SK-N-SH (cell line): ENCODE data around the gene ZNF346. TPM values are rescaled to one million over a fixed set of nuclear protein-coding genes. Genes with fewer than 3 reads are reported as not detected.

ENCODE experiments used
- CTCF ChIA-PET: fragments of 300-600, 350-600 bp; formaldehyde crosslinking; extraction: SDS; loops from one replicate; lab custom pipeline; 2021; lab: Yijun Ruan, JAX
- POLR2A ChIA-PET: fragments of 350-600 bp; sonication (Branson Sonifier 250); formaldehyde crosslinking; extraction: SDS; loops from one replicate; lab custom pipeline; 2020; ENCODE audit warnings: antibody characterized with exemption, inconsistent platforms; lab: Yijun Ruan, JAX
- DNase-seq: peaks from one replicate; pipeline ENCODE4 v3.0.0; 2012
- H2AFZ ChIP-seq: fragments of 200-600 bp; sonication (generic); 2 replicates; pipeline ENCODE4 v1.8.1; 2016; ENCODE audit warnings: antibody characterized with exemption, mild to moderate bottlenecking, low read depth
- H3F3A ChIP-seq: fragments of 200-600 bp; sonication (generic); replicated peaks from 2 replicates; pipeline ENCODE3; 2016; ENCODE audit warnings: antibody characterized with exemption, mild to moderate bottlenecking; ENCODE audit not compliant: insufficient read depth
- H3K27ac ChIP-seq, 2 experiments: fragments of 200-500 bp in 1 of 2; fragments of 200-600 bp in 1 of 2; sonication (Bioruptor generic) in 1 of 2; sonication (generic), shearing (Covaris generic) in 1 of 2; 2 replicates each; pipeline versions ENCODE4 v1.5.1 to v1.6.1; 2014 to 2016; ENCODE audit warnings: low read depth in 2 of 2, inconsistent platforms in 1 of 2, low read length in 1 of 2, mild to moderate bottlenecking in 1 of 2, mixed read lengths in 1 of 2
- H3K27me3 ChIP-seq: fragments of 200-600 bp; sonication (generic), shearing (Covaris generic); 2 replicates; pipeline ENCODE4 v1.6.1; 2016; ENCODE audit warnings: mixed run types; ENCODE audit not compliant: insufficient read depth
- H3K36me3 ChIP-seq, 2 experiments: fragments of 200-500 bp in 1 of 2; fragments of 200-600 bp in 1 of 2; sonication (Bioruptor generic) in 1 of 2; sonication (generic) in 1 of 2; replicated peaks in 1 of 2; 2 replicates each; pipeline versions ENCODE3 to v1.5.1; 2014 to 2016; ENCODE audit warnings: low read length in 1 of 2, mild to moderate bottlenecking in 1 of 2; ENCODE audit not compliant: insufficient read depth in 2 of 2, control insufficient read depth in 1 of 2
- H3K4me1 ChIP-seq, 2 experiments: fragments of 200-500 bp in 1 of 2; fragments of 200-600 bp in 1 of 2; sonication (Bioruptor generic) in 1 of 2; sonication (generic), shearing (Covaris generic) in 1 of 2; 2 replicates each; pipeline versions ENCODE4 v1.5.1 to v1.6.1; 2014 to 2016; ENCODE audit warnings: low read depth in 1 of 2, low read length in 1 of 2, mixed run types in 1 of 2; ENCODE audit not compliant: insufficient read depth in 2 of 2, control insufficient read depth in 1 of 2
- H3K4me2 ChIP-seq: fragments of 200-600 bp; sonication (generic), shearing (Covaris generic); 2 replicates; pipeline ENCODE4 v1.6.1; 2017; ENCODE audit warnings: mixed run types
- H3K4me3 ChIP-seq, 2 experiments: fragments of 200-500 bp in 1 of 2; fragments of 200-600 bp in 1 of 2; sonication (Bioruptor generic) in 1 of 2; sonication (generic), shearing (Covaris generic) in 1 of 2; 2 replicates each; pipeline versions ENCODE4 v1.5.1 to v1.8.1; 2014 to 2016; ENCODE audit warnings: low read depth in 2 of 2, inconsistent platforms in 1 of 2, low read length in 1 of 2, mild to moderate bottlenecking in 1 of 2, mixed read lengths in 1 of 2, moderate library complexity in 1 of 2
- H3K79me2 ChIP-seq: fragments of 200-600 bp; sonication (generic); 2 replicates; pipeline ENCODE4 v1.8.1; 2017; ENCODE audit warnings: mild to moderate bottlenecking; ENCODE audit not compliant: insufficient read depth
- H3K9ac ChIP-seq: fragments of 200-600 bp; sonication (generic); 2 replicates; pipeline ENCODE4 v1.6.1; 2017; ENCODE audit warnings: mixed run types
- H3K9me2 ChIP-seq: fragments of 200-600 bp; sonication (generic); 2 replicates; pipeline ENCODE4 v1.6.1; 2017; ENCODE audit warnings: mixed run types
- H3K9me3 ChIP-seq: fragments of 200-600 bp; sonication (generic); 2 replicates; pipeline ENCODE4 v1.6.1; 2017; ENCODE audit warnings: mixed run types, mild to moderate bottlenecking, moderate library complexity
- H4K20me1 ChIP-seq: fragments of 200-600 bp; sonication (generic); 2 replicates; pipeline ENCODE4 v1.6.1; 2017; ENCODE audit warnings: mild to moderate bottlenecking, mixed run types; ENCODE audit not compliant: insufficient read depth
- CHD2 ChIP-seq: fragments of 150-350 bp; IDR thresholded peaks from 2 replicates; pipeline ENCODE4 v1.6.1; 2018; ENCODE audit warnings: low read length; ENCODE audit not compliant: partially characterized antibody
- EP300 ChIP-seq, 2 experiments: IDR thresholded peaks; 2 replicates each; pipeline versions ENCODE4 v1.4.0 to v1.6.1; 2012; ENCODE audit warnings: borderline replicate concordance in 1 of 2, low read depth in 1 of 2, low read length in 1 of 2
- EZH2phosphoT487 ChIP-seq: fragments of 200-600 bp; sonication (generic); IDR thresholded peaks from 2 replicates; pipeline ENCODE4 v1.6.1; 2017; ENCODE audit warnings: low read depth, mixed run types, mild to moderate bottlenecking, antibody characterized with exemption, moderate library complexity, borderline replicate concordance
- FOSL2 ChIP-seq: IDR thresholded peaks from 2 replicates; pipeline ENCODE4 v1.4.0; 2012; ENCODE audit warnings: low read depth, mild to moderate bottlenecking, moderate library complexity, borderline replicate concordance
- FOXJ3 ChIP-seq: sonication (generic); formaldehyde crosslinking; IDR thresholded peaks from 2 replicates; pipeline ENCODE4 v1.5.1; 2020; ENCODE audit warnings: mild to moderate bottlenecking, missing genetic modification reagents
- FOXM1 ChIP-seq: IDR thresholded peaks from 2 replicates; pipeline ENCODE4 v1.4.0; 2012; ENCODE audit warnings: low read depth, mild to moderate bottlenecking
- JUND ChIP-seq: IDR thresholded peaks from 2 replicates; pipeline ENCODE4 v1.4.0; 2012
- MEF2A ChIP-seq: IDR thresholded peaks from 2 replicates; pipeline ENCODE4 v1.4.0; 2012; ENCODE audit warnings: low read depth, borderline replicate concordance
- MXI1 ChIP-seq: IDR thresholded peaks from 2 replicates; pipeline ENCODE4 v1.6.1; 2012; ENCODE audit warnings: mild to moderate bottlenecking, low read depth, low read length, improper control_type of control experiment
- NFIC ChIP-seq: IDR thresholded peaks from 2 replicates; pipeline ENCODE4 v1.4.0; 2012; ENCODE audit warnings: borderline replicate concordance
- POLR2AphosphoS5 ChIP-seq: IDR thresholded peaks from 2 replicates; pipeline ENCODE4 v1.6.1; 2012; ENCODE audit warnings: low read depth, low read length
- RCOR1 ChIP-seq: fragments of 150-350 bp; IDR thresholded peaks from 2 replicates; pipeline ENCODE4 v1.6.1; 2017; ENCODE audit warnings: antibody characterized with exemption, low read length
- RFX5 ChIP-seq: IDR thresholded peaks from 2 replicates; pipeline ENCODE4 v1.6.1; 2012; ENCODE audit warnings: mild to moderate bottlenecking, improper control_type of control experiment, low read length
- SIN3A ChIP-seq: IDR thresholded peaks from 2 replicates; pipeline ENCODE4 v1.6.1; 2012; ENCODE audit warnings: low read depth, mild to moderate bottlenecking, low read length, moderate library complexity, borderline replicate concordance
- SMC3 ChIP-seq: IDR thresholded peaks from 2 replicates; pipeline ENCODE4 v1.6.1; 2012; ENCODE audit warnings: low read depth, low read length, improper control_type of control experiment
- TAF1 ChIP-seq: IDR thresholded peaks from 2 replicates; pipeline ENCODE4 v1.6.1; 2012; ENCODE audit warnings: low read depth, mild to moderate bottlenecking, low read length, moderate library complexity, borderline replicate concordance
- TEAD4 ChIP-seq: IDR thresholded peaks from 2 replicates; pipeline ENCODE4 v1.4.0; 2012; ENCODE audit warnings: mild to moderate bottlenecking, borderline replicate concordance; ENCODE audit not compliant: insufficient read depth
- YY1 ChIP-seq: IDR thresholded peaks from 2 replicates; pipeline ENCODE4 v1.4.0; 2012; ENCODE audit warnings: low read depth, mild to moderate bottlenecking
- WGBS: methylation state at CpG from one replicate; pipeline ENCODE4 v1.1.6; 2017; ENCODE audit warnings: low lambda C conversion rate; 5-methylcytosine and 5-hydroxymethylcytosine counted together
- polyA plus RNA-seq, 3 experiments: library from polyadenylated mRNA; depleted of rRNA; stranded (reverse); fragments of >200 nt; gene quantifications; 2 replicates each; pipeline ENCODE4 v1.2.3, GENCODE V29; 2012
- TF ChIP-seq, protein P1 (sequence below): IDR thresholded peaks from 2 replicates; pipeline ENCODE4 v1.4.0; 2012; ENCODE audit warnings: low read depth
- TF ChIP-seq, protein P2 (sequence below): fragments of 150-350 bp; IDR thresholded peaks from 2 replicates; pipeline ENCODE4 v1.6.1; 2016; ENCODE audit warnings: mild to moderate bottlenecking, low read depth, low read length
- TF ChIP-seq, protein P3 (sequence below): IDR thresholded peaks from 2 replicates; pipeline ENCODE4 v1.4.0; 2012; ENCODE audit warnings: low read depth, borderline replicate concordance
- TF ChIP-seq, protein P4 (sequence below): IDR thresholded peaks from 2 replicates; pipeline ENCODE4 v1.4.0; 2012; ENCODE audit warnings: low read depth, borderline replicate concordance
- TF ChIP-seq, protein P5 (sequence below): fragments of 150-350 bp; IDR thresholded peaks from 2 replicates; pipeline ENCODE4 v1.6.1; 2017; ENCODE audit warnings: antibody characterized with exemption, low read length, low read depth, borderline replicate concordance
- TF ChIP-seq, protein P6 (sequence below): IDR thresholded peaks from 2 replicates; pipeline ENCODE4; 2012

ZNF346 gene, protein sequence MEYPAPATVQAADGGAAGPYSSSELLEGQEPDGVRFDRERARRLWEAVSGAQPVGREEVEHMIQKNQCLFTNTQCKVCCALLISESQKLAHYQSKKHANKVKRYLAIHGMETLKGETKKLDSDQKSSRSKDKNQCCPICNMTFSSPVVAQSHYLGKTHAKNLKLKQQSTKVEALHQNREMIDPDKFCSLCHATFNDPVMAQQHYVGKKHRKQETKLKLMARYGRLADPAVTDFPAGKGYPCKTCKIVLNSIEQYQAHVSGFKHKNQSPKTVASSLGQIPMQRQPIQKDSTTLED
- 15.1 and 19.6 TPM in 2 replicates for polyA plus RNA-seq (2012; rRNA removed)
- 10.7 and 13.6 TPM in 2 replicates for polyA plus RNA-seq (2012; cell fraction: cytosol; rRNA removed)
- 18.3 and 24.5 TPM in 2 replicates for polyA plus RNA-seq (2012; cell fraction: nucleus; rRNA removed)

GRCh38 chr5:177022386-177023302, at the start of gene ZNF346:
Gene ZNF346, plus strand, starts transcription at chr5:177022696. Its CDS starts 43 bp downstream, at chr5:177022739.
- H3K9ac ChIP-seq, result peak within 1 kb of the TSS; percentile 94
- H3K27ac ChIP-seq, result peak within 1 kb of the TSS; percentile 61 to 80
- WGBS, result under 1% methylated on average over 31 of the region's 77 CpGs
- ChIA-PET POLR2A (interaction anchor here (0.8 to 1.3 kb wide), 3 partner anchors 16 to 19 kb away, joined by 3 to 4 read pairs (median 3); partner anchors contain the start of gene UIMC1), CTCF (interaction anchor here (0.6 to 2.1 kb wide), 13 partner anchors 11 to 392 kb away, joined by 3 to 11 read pairs (median 4); partner anchors contain the start of genes EIF4E1B, SNCB and UIMC1)
- peaks cover 10% of the 10 kb centered on the region for H3F3A ChIP-seq
- H3K9me3 ChIP-seq, result no peaks in the 10 kb centered on the region
- peak within 1 kb of the TSS; percentile 99 for H3K4me2 ChIP-seq
- H3K27me3 ChIP-seq, result no peaks in the 10 kb centered on the region
- peaks cover 0 to 5% of the 10 kb centered on the region in 2 experiments; a peak in 1 of 4 replicates for H3K4me1 ChIP-seq
- peak; percentile 97 for DNase-seq
- no peaks in the 10 kb centered on the region for H4K20me1 ChIP-seq
- H3K9me2 ChIP-seq, result no peaks in the 10 kb centered on the region
- peaks cover 6 to 8% of the 10 kb centered on the region in 2 experiments for H3K36me3 ChIP-seq
- H3K79me2 ChIP-seq, result peaks cover 53% of the 10 kb centered on the region
- H2AFZ ChIP-seq, result peak within 1 kb of the TSS; percentile 94
- peak within 1 kb of the TSS; percentile 77 to 94 for H3K4me3 ChIP-seq
- TF ChIP-seq, protein P1, sequence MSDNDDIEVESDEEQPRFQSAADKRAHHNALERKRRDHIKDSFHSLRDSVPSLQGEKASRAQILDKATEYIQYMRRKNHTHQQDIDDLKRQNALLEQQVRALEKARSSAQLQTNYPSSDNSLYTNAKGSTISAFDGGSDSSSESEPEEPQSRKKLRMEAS, result peak; percentile 73; the same call in 1 of the 2 replicates
- TF ChIP-seq TEAD4, result no peak
- TF ChIP-seq YY1, result peak; percentile 66
- TF ChIP-seq TAF1, result peak; percentile 68
- no peak for TF ChIP-seq MEF2A
- no peak for TF ChIP-seq EZH2phosphoT487
- no peak for TF ChIP-seq JUND
- TF ChIP-seq POLR2AphosphoS5, result peak; percentile 84
- TF ChIP-seq SIN3A, result peak; percentile 93
- TF ChIP-seq FOXM1, result no peak
- TF ChIP-seq MXI1, result peak; percentile 76
- TF ChIP-seq FOXJ3, result no peak
- no peak for TF ChIP-seq EP300 (IDR thresholded peaks at IDR 0.05; ENCODE audit: borderline replicate concordance in 1 of 2, low read depth in 1 of 2, low read length in 1 of 2)
- TF ChIP-seq, protein P2, sequence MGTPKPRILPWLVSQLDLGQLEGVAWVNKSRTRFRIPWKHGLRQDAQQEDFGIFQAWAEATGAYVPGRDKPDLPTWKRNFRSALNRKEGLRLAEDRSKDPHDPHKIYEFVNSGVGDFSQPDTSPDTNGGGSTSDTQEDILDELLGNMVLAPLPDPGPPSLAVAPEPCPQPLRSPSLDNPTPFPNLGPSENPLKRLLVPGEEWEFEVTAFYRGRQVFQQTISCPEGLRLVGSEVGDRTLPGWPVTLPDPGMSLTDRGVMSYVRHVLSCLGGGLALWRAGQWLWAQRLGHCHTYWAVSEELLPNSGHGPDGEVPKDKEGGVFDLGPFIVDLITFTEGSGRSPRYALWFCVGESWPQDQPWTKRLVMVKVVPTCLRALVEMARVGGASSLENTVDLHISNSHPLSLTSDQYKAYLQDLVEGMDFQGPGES, result no peak
- TF ChIP-seq, protein P3, sequence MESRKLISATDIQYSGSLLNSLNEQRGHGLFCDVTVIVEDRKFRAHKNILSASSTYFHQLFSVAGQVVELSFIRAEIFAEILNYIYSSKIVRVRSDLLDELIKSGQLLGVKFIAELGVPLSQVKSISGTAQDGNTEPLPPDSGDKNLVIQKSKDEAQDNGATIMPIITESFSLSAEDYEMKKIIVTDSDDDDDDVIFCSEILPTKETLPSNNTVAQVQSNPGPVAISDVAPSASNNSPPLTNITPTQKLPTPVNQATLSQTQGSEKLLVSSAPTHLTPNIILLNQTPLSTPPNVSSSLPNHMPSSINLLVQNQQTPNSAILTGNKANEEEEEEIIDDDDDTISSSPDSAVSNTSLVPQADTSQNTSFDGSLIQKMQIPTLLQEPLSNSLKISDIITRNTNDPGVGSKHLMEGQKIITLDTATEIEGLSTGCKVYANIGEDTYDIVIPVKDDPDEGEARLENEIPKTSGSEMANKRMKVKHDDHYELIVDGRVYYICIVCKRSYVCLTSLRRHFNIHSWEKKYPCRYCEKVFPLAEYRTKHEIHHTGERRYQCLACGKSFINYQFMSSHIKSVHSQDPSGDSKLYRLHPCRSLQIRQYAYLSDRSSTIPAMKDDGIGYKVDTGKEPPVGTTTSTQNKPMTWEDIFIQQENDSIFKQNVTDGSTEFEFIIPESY, result peak; percentile 97
- TF ChIP-seq NFIC, result no peak
- TF ChIP-seq, protein P4, sequence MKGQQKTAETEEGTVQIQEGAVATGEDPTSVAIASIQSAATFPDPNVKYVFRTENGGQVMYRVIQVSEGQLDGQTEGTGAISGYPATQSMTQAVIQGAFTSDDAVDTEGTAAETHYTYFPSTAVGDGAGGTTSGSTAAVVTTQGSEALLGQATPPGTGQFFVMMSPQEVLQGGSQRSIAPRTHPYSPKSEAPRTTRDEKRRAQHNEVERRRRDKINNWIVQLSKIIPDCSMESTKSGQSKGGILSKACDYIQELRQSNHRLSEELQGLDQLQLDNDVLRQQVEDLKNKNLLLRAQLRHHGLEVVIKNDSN, result no peak
- TF ChIP-seq RFX5, result no peak
- TF ChIP-seq RCOR1, result 0 out of 2 replicates have a peak, but pooled peaks have one; percentile 25
- TF ChIP-seq, protein P5, sequence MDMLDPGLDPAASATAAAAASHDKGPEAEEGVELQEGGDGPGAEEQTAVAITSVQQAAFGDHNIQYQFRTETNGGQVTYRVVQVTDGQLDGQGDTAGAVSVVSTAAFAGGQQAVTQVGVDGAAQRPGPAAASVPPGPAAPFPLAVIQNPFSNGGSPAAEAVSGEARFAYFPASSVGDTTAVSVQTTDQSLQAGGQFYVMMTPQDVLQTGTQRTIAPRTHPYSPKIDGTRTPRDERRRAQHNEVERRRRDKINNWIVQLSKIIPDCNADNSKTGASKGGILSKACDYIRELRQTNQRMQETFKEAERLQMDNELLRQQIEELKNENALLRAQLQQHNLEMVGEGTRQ, result no peak
- peak; percentile 100 for TF ChIP-seq CHD2
- TF ChIP-seq SMC3, result no peak
- TF ChIP-seq FOSL2, result no peak
- TF ChIP-seq, protein P6, sequence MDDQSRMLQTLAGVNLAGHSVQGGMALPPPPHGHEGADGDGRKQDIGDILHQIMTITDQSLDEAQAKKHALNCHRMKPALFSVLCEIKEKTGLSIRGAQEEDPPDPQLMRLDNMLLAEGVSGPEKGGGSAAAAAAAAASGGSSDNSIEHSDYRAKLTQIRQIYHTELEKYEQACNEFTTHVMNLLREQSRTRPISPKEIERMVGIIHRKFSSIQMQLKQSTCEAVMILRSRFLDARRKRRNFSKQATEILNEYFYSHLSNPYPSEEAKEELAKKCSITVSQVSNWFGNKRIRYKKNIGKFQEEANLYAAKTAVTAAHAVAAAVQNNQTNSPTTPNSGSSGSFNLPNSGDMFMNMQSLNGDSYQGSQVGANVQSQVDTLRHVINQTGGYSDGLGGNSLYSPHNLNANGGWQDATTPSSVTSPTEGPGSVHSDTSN, result no peak
